ENCODE measurements around the gene LRRC56.

DNA sequence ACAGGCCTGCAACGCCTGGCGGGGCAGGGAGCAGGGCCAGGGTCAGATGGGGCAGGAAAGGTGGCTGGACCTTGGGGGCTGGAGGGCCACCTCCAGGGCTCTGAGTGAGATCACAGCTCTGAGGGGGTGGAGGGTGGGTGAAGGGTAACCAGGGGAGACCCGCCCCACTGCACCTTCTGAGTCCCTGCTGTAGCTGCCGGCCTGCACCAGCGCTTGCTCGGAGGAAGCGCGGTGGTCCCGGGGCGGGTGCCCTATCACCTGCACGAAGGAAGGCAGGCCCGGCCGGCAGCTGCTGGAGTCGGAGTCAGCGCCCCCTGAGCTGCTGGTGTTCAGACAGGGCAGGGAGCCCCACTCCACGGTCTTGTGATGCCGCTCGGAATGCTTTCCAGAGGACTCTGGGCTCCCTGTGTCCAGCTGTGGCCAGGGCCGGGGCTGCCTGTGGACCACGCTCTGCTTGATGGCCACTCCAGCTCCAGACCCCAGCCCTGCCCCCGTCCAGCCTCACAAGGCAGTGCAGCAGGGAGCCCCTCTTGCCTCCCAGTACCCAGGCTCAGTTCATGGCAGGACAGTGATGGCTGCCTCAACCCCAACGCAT, 19.4 kb downstream of the LRRC56 start:
- TF ChIP-seq, protein P1, sequence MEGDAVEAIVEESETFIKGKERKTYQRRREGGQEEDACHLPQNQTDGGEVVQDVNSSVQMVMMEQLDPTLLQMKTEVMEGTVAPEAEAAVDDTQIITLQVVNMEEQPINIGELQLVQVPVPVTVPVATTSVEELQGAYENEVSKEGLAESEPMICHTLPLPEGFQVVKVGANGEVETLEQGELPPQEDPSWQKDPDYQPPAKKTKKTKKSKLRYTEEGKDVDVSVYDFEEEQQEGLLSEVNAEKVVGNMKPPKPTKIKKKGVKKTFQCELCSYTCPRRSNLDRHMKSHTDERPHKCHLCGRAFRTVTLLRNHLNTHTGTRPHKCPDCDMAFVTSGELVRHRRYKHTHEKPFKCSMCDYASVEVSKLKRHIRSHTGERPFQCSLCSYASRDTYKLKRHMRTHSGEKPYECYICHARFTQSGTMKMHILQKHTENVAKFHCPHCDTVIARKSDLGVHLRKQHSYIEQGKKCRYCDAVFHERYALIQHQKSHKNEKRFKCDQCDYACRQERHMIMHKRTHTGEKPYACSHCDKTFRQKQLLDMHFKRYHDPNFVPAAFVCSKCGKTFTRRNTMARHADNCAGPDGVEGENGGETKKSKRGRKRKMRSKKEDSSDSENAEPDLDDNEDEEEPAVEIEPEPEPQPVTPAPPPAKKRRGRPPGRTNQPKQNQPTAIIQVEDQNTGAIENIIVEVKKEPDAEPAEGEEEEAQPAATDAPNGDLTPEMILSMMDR (IDR thresholded peaks at IDR 0.05) = no peak
- peak; percentile 3 for TF ChIP-seq POLR2A (IDR thresholded peaks at IDR 0.05)

All from transverse colon (tissue), 3 donors.